Liver (tissue), 3 donors: ENCODE results near the gene PSEN2.

Source experiments
- EGR1 ChIP-seq, 2 donors: IDR thresholded peaks; 2 replicates each; pipeline ENCODE4 v1.6.1; 2016 to 2018; ENCODE audit warnings: antibody characterized with exemption in 2 of 2, low read depth in 2 of 2
- FOXA1 ChIP-seq: IDR thresholded peaks from 2 replicates; pipeline ENCODE4 v1.6.1; 2016; ENCODE audit warnings: antibody characterized with exemption
- GABPA ChIP-seq, 2 donors: IDR thresholded peaks in 1 of 2; conservative IDR thresholded peaks in 1 of 2; 2 replicates each; pipeline ENCODE4 v1.6.1; 2016; ENCODE audit warnings: antibody characterized with exemption in 2 of 2, mild to moderate bottlenecking in 1 of 2, moderate library complexity in 1 of 2
- JUND ChIP-seq, 2 donors: IDR thresholded peaks; 2 replicates each; pipeline ENCODE4 v1.6.1; 2016; ENCODE audit warnings: antibody characterized with exemption in 2 of 2
- MAX ChIP-seq: IDR thresholded peaks from 2 replicates; pipeline ENCODE4 v1.6.1; 2016; ENCODE audit warnings: antibody characterized with exemption
- RAD21 ChIP-seq, 2 donors: IDR thresholded peaks; 2 replicates each; pipeline ENCODE4 v1.6.1; 2016; ENCODE audit warnings: antibody characterized with exemption in 2 of 2, mild to moderate bottlenecking in 2 of 2
- REST ChIP-seq: IDR thresholded peaks from 2 replicates; pipeline ENCODE4 v1.6.1; 2016; ENCODE audit warnings: antibody characterized with exemption, mild to moderate bottlenecking
- RXRA ChIP-seq, 2 donors: IDR thresholded peaks; 2 replicates each; pipeline ENCODE4 v1.6.1; 2017 to 2018; ENCODE audit warnings: antibody characterized with exemption in 2 of 2, mild to moderate bottlenecking in 1 of 2
- SP1 ChIP-seq: IDR thresholded peaks from 2 replicates; pipeline ENCODE4 v1.6.1; 2018; ENCODE audit warnings: antibody characterized with exemption, mild to moderate bottlenecking
- TAF1 ChIP-seq: conservative IDR thresholded peaks from 2 replicates; pipeline ENCODE4 v1.6.1; 2016; ENCODE audit warnings: antibody characterized with exemption, mild to moderate bottlenecking
- YY1 ChIP-seq: IDR thresholded peaks from 2 replicates; pipeline ENCODE4 v1.6.1; 2016; ENCODE audit warnings: antibody characterized with exemption, mild to moderate bottlenecking
- ZBTB33 ChIP-seq: IDR thresholded peaks from 2 replicates; pipeline ENCODE4 v1.6.1; 2016; ENCODE audit warnings: antibody characterized with exemption
- TF ChIP-seq, protein P1 (sequence below): fragments of 150-350 bp; IDR thresholded peaks from 2 replicates; pipeline ENCODE4 v1.5.1; 2017; ENCODE audit warnings: improper control_type of control experiment, low read depth, low read length; ENCODE audit not compliant: missing input control
- donor health status: healthy.
- donor health status: healthy.

DNA sequence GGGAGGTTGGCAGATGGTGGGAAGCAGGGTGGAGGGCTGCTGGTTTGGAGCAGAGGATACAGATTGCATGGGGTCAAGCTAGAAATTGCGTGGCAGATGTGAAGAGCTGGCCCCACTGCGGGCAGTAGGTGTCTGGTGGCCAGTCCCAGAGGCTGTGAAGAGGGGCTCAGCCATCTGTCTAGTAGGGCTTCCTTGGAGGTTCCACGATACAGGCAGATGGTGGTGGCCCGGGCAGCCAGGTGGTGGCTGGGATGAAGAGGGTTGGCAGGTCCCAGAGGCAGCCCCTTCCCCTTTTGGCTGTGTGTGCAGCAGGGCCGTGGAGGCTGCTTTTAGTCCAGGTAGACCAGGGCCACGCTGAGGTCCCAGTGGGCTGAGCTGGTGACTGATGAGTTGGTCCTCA is 16.6 kb downstream of the PSEN2 start:
- TF ChIP-seq YY1 = no peak
- TF ChIP-seq, protein P1, sequence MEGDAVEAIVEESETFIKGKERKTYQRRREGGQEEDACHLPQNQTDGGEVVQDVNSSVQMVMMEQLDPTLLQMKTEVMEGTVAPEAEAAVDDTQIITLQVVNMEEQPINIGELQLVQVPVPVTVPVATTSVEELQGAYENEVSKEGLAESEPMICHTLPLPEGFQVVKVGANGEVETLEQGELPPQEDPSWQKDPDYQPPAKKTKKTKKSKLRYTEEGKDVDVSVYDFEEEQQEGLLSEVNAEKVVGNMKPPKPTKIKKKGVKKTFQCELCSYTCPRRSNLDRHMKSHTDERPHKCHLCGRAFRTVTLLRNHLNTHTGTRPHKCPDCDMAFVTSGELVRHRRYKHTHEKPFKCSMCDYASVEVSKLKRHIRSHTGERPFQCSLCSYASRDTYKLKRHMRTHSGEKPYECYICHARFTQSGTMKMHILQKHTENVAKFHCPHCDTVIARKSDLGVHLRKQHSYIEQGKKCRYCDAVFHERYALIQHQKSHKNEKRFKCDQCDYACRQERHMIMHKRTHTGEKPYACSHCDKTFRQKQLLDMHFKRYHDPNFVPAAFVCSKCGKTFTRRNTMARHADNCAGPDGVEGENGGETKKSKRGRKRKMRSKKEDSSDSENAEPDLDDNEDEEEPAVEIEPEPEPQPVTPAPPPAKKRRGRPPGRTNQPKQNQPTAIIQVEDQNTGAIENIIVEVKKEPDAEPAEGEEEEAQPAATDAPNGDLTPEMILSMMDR = no peak
- TF ChIP-seq FOXA1 = no peak
- no peak for TF ChIP-seq RAD21 (IDR thresholded peaks at IDR 0.05)
- TF ChIP-seq MAX = no peak
- no peak for TF ChIP-seq GABPA (IDR thresholded peaks at IDR 0.05 in 1 of 2, conservative IDR thresholded peaks at IDR 0.05 in 1 of 2)
- no peak for TF ChIP-seq RXRA (IDR thresholded peaks at IDR 0.05)
- no peak for TF ChIP-seq EGR1 (IDR thresholded peaks at IDR 0.05; ENCODE audit: low read depth in 2 of 2)
- no peak for TF ChIP-seq REST
- TF ChIP-seq TAF1 = no peak
- no peak for TF ChIP-seq JUND (IDR thresholded peaks at IDR 0.05)
- TF ChIP-seq SP1 = no peak
- TF ChIP-seq ZBTB33 = no peak
